Right lobe of liver (tissue), 6 donors: ENCODE measurements around the gene SPAG5. TPM values are rescaled to one million over a fixed set of nuclear protein-coding genes. Genes with fewer than 3 reads are reported as not detected.

Experiments used
- ATAC-seq, 4 donors: fragments of 200-7000 bp; cut with Tn5 transposase; one replicate each; pipeline ENCODE4 v1.9.1; 2020; ENCODE audit warnings: mild to moderate bottlenecking in 4 of 4, moderate library complexity in 4 of 4
- DNase-seq, 3 donors: peaks; one replicate each; pipeline ENCODE4 v3.0.0-alpha.2; 2020
- H3K27ac ChIP-seq, 3 donors: fragments of 200-600 bp; one replicate each; pipeline ENCODE4 v1.8.0; 2022
- H3K27me3 ChIP-seq, 2 donors: fragments of 200-600 bp; one replicate each; pipeline ENCODE4 v1.8.0; 2022
- H3K36me3 ChIP-seq, 4 donors: fragments of 200-600 bp; sonication (generic) in 1 of 4; one replicate each; pipeline versions ENCODE4 v1.5.1 to v1.8.0; 2017 to 2022; ENCODE audit warnings: control low read depth in 1 of 4
- H3K4me1 ChIP-seq, 4 donors: fragments of 200-600 bp; sonication (generic) in 1 of 4; one replicate each; pipeline versions ENCODE4 v1.5.1 to v1.8.0; 2017 to 2022; ENCODE audit warnings: control low read depth in 1 of 4
- H3K4me3 ChIP-seq, 3 donors: fragments of 200-600 bp; one replicate each; pipeline ENCODE4 v1.8.0; 2022
- H3K9me3 ChIP-seq, 4 donors: fragments of 200-600 bp; sonication (generic) in 1 of 4; one replicate each; pipeline versions ENCODE4 v1.5.1 to v1.8.0; 2017 to 2022; ENCODE audit warnings: control low read depth in 1 of 4
- CTCF ChIP-seq, 4 donors: fragments of 200-600 bp in 3 of 4; fragments of 450-650 bp in 1 of 4; IDR thresholded peaks; one replicate each; pipeline versions ENCODE4 v1.5.1 to v1.8.0; 2016 to 2022; ENCODE audit warnings: antibody characterized with exemption in 4 of 4, mild to moderate bottlenecking in 2 of 4
- POLR2A ChIP-seq: fragments of 450-650 bp; IDR thresholded peaks from one replicate; pipeline ENCODE4 v1.6.1; 2017; ENCODE audit warnings: antibody characterized with exemption, mild to moderate bottlenecking
- WGBS: methylation state at CpG from one replicate; pipeline ENCODE4 v1.1.6; 2018; ENCODE audit warnings: low coverage, low lambda C conversion rate; ENCODE audit not compliant: insufficient coverage; ENCODE audit errors: missing lambda C conversion rate; 5-methylcytosine and 5-hydroxymethylcytosine counted together
- intact Hi-C, 2 donors: fragments of 100-400 bp; cut with DNase I; formaldehyde crosslinking; loops; one replicate each; pipeline versions ENCODE4 v1.11.2 to v1.14.1; 2022
- total RNA-seq, 6 experiments: library from RNA; depleted of rRNA in 2 of 6; stranded (reverse); fragments of >200 nt in 2 of 6; fragmentation: NEBNext Ultra II Directional in 3 of 6; extraction: Animal tissue kit (Norgen Biotek cat#: 25700) in 3 of 6; gene quantifications; one replicate each; pipeline versions ENCODE4 v1.1.0 to v1.2.4, GENCODE V29; 2016 to 2023
- donor health status: DM: no; HTN: yes; CAD: no.
- donor health status: DM: no; HTN: no; CAD: no.
- donor health status: DM: no; HTN: no; CAD: no.
- donor health status: DM: no; HTN: yes; CAD: no.
- donor health status: DM: no; HTN: yes; CAD: no.

SPAG5 gene
- total RNA-seq, 6 experiments from 2014 or later = 8.4 to 14.1 (median 11.3) TPM

GRCh38 chr17:28585851-28586250 is 13.0 kb downstream of the SPAG5 start:
- peaks cover 0 to 46% (median 6%) of the 10 kb centered on the region in 4 donors for H3K36me3 ChIP-seq
- no peak for TF ChIP-seq CTCF (IDR thresholded peaks at IDR 0.05)
- no peak for TF ChIP-seq POLR2A
- H3K27me3 ChIP-seq = no peaks in the 10 kb centered on the region
- H3K27ac ChIP-seq = no peak overlapping the region
- no peaks in the 10 kb centered on the region for H3K9me3 ChIP-seq
- intact Hi-C loops = no loop called here
- no peaks in the 10 kb centered on the region for H3K4me1 ChIP-seq
- DNase-seq (no peak), ATAC-seq (no peak)
- no peak overlapping the region for H3K4me3 ChIP-seq
- 83% methylated on average over 3 of the region's 3 CpGs for WGBS

GRCh38 chr17:28584434-28584833 is 14.4 kb downstream of the SPAG5 start:
- TF ChIP-seq POLR2A = no peak
- no peak for TF ChIP-seq CTCF (IDR thresholded peaks at IDR 0.05)
- no peaks in the 10 kb centered on the region for H3K27me3 ChIP-seq
- intact Hi-C loops = no loop called here
- no peak overlapping the region for H3K4me3 ChIP-seq
- ATAC-seq (no peak), DNase-seq (no peak)
- H3K9me3 ChIP-seq = no peaks in the 10 kb centered on the region
- 80% methylated on average over 1 of the region's 3 CpGs for WGBS
- H3K27ac ChIP-seq = no peak overlapping the region
- H3K4me1 ChIP-seq = no peaks in the 10 kb centered on the region
- H3K36me3 ChIP-seq = peaks cover 0 to 37% (median 6%) of the 10 kb centered on the region in 4 donors

GRCh38 chr17:28582513-28582912 is 16.3 kb downstream of the SPAG5 start:
- DNase-seq (no peak), ATAC-seq (no peak)
- Histone ChIP-seq H3K9me3 (no peaks in the 10 kb centered on the region), H3K36me3 (peaks cover 0 to 39% (median 6%) of the 10 kb centered on the region in 4 donors), H3K27ac (no peak overlapping the region), H3K4me3 (no peak overlapping the region), H3K4me1 (peaks cover 0 to 8% (median 3%) of the 10 kb centered on the region in 4 donors), H3K27me3 (no peaks in the 10 kb centered on the region)
- TF ChIP-seq POLR2A (no peak), CTCF (IDR thresholded peaks at IDR 0.05) (no peak)
- intact Hi-C loops = no loop called here
- 90% methylated on average over 2 of the region's 2 CpGs for WGBS

GRCh38 chr17:28580959-28581358 is 17.9 kb downstream of the SPAG5 start:
- TF ChIP-seq POLR2A = no peak
- TF ChIP-seq CTCF (IDR thresholded peaks at IDR 0.05) = no peak
- Histone ChIP-seq H3K36me3 (peaks cover 0 to 39% (median 6%) of the 10 kb centered on the region in 4 donors), H3K4me1 (peaks cover 0 to 16% (median 6%) of the 10 kb centered on the region in 4 donors), H3K27me3 (no peaks in the 10 kb centered on the region), H3K4me3 (no peak overlapping the region), H3K9me3 (no peaks in the 10 kb centered on the region), H3K27ac (no peak overlapping the region)
- no peak for ATAC-seq
- intact Hi-C loops = no loop called here
- WGBS = no CpG with 5 or more reads among the region's 3 CpGs
- DNase-seq = no peak

GRCh38 chr17:28579526-28579925 is 19.3 kb downstream of the SPAG5 start:
- peaks cover 0 to 26% (median 3%) of the 10 kb centered on the region in 4 donors for H3K36me3 ChIP-seq
- no peak overlapping the region for H3K27ac ChIP-seq
- whole genome bisulfite sequencing = 83% methylated on average over 4 of the region's 4 CpGs
- no peaks in the 10 kb centered on the region for H3K27me3 ChIP-seq
- no peaks in the 10 kb centered on the region for H3K9me3 ChIP-seq
- no peak overlapping the region for H3K4me3 ChIP-seq
- DNase-seq = no peak
- intact Hi-C loops = no loop called here
- TF ChIP-seq CTCF (IDR thresholded peaks at IDR 0.05) (no peak), POLR2A (no peak)
- no peak for ATAC-seq
- H3K4me1 ChIP-seq = peaks cover 0 to 20% (median 6%) of the 10 kb centered on the region in 4 donors
